22Rv1 (cell line): ENCODE data around the gene GSC.

Experiments used
- ZFX ChIP-seq: fragments of 450-650 bp; IDR thresholded peaks from 2 replicates; pipeline ENCODE4 v1.6.1; 2017; ENCODE audit warnings: antibody characterized with exemption, borderline replicate concordance
- TF ChIP-seq, protein P1 (sequence below): fragments of 450-650 bp; IDR thresholded peaks from 2 replicates; pipeline ENCODE4 v1.5.1; 2017; ENCODE audit warnings: mild to moderate bottlenecking

DNA sequence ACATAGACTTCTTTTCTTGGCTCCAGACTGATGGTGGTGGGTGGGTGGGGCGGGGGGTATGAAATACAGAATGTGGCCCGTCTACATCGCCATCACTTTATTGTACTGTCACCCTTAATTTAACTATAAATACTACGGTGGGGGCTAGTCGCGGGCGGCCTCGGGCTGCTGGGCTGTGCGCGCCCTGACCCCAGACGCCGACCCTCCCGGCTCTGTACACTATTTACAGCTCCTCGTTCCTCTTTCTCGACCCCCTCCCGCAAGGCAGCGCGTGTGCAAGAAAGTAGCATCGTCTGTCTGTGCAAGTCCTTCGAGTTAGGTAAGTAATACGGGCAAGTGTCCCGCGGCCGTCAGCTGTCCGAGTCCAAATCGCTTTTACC is 1.8 kb downstream of the GSC start:
- TF ChIP-seq, protein P1, sequence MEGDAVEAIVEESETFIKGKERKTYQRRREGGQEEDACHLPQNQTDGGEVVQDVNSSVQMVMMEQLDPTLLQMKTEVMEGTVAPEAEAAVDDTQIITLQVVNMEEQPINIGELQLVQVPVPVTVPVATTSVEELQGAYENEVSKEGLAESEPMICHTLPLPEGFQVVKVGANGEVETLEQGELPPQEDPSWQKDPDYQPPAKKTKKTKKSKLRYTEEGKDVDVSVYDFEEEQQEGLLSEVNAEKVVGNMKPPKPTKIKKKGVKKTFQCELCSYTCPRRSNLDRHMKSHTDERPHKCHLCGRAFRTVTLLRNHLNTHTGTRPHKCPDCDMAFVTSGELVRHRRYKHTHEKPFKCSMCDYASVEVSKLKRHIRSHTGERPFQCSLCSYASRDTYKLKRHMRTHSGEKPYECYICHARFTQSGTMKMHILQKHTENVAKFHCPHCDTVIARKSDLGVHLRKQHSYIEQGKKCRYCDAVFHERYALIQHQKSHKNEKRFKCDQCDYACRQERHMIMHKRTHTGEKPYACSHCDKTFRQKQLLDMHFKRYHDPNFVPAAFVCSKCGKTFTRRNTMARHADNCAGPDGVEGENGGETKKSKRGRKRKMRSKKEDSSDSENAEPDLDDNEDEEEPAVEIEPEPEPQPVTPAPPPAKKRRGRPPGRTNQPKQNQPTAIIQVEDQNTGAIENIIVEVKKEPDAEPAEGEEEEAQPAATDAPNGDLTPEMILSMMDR = no peak
- no peak for TF ChIP-seq ZFX
